ENCODE data around the gene ACOT7.

ACOT7 gene

GRCh38 chr1:6424000-6424565, 30.5 kb upstream of the ACOT7 start:
- no peak for DNase-seq (ENCODE audit: low read depth)

GRCh38 chr1:6423321-6423999, 29.9 kb upstream of the ACOT7 start:
- DNase-seq (ENCODE audit: low read depth): no peak

GRCh38 chr1:6421266-6421665, 27.7 kb upstream of the ACOT7 start:
- DNase-seq (ENCODE audit: low read depth): no peak

- DNase-seq (ENCODE audit: low read depth): no peak
Observed at GRCh38 chr1:6420454-6421042, 27.0 kb upstream of the ACOT7 start.

GRCh38 chr1:6419804-6420453, 26.4 kb upstream of the ACOT7 start, which contains the start of gene HES2:
Gene HES2, minus strand, starts transcription at chr1:6419919. Its CDS starts 99 bp downstream, at chr1:6419820.
- no peak for DNase-seq (ENCODE audit: low read depth)

GRCh38 chr1:6419397-6419803, 25.8 kb upstream of the ACOT7 start:
- no peak for DNase-seq (ENCODE audit: low read depth)

GRCh38 chr1:6418668-6419396, 25.3 kb upstream of the ACOT7 start:
- no peak for DNase-seq (ENCODE audit: low read depth)

- DNase-seq (ENCODE audit: low read depth): no peak
Observed at GRCh38 chr1:6417961-6418667, 24.5 kb upstream of the ACOT7 start.

GRCh38 chr1:6416906-6417305, 23.3 kb upstream of the ACOT7 start:
- no peak for DNase-seq (ENCODE audit: low read depth)

GRCh38 chr1:6416295-6416656, 22.7 kb upstream of the ACOT7 start:
- DNase-seq (ENCODE audit: low read depth): no peak

GRCh38 chr1:6414881-6415626, 21.5 kb upstream of the ACOT7 start:
- no peak for DNase-seq (ENCODE audit: low read depth)

- no peak for DNase-seq (ENCODE audit: low read depth)
Observed at GRCh38 chr1:6414443-6414844, 20.9 kb upstream of the ACOT7 start.

GRCh38 chr1:6412896-6413295, 19.3 kb upstream of the ACOT7 start:
- DNase-seq (ENCODE audit: low read depth): no peak

- no peak for DNase-seq (ENCODE audit: low read depth)
Observed at GRCh38 chr1:6410248-6410893, 16.8 kb upstream of the ACOT7 start.

- no peak for DNase-seq (ENCODE audit: low read depth)
Observed at GRCh38 chr1:6409733-6410132, 16.2 kb upstream of the ACOT7 start.

- DNase-seq (ENCODE audit: low read depth): no peak
Observed at GRCh38 chr1:6409053-6409452, 15.5 kb upstream of the ACOT7 start.

- no peak for DNase-seq (ENCODE audit: low read depth)
Observed at GRCh38 chr1:6408023-6408422, 14.5 kb upstream of the ACOT7 start.

- no peak for DNase-seq (ENCODE audit: low read depth)
Observed at GRCh38 chr1:6401673-6402072, 8.1 kb upstream of the ACOT7 start.

GRCh38 chr1:6399294-6399693, 5.7 kb upstream of the ACOT7 start:
- DNase-seq (ENCODE audit: low read depth): no peak

GRCh38 chr1:6397844-6398441, 4.4 kb upstream of the ACOT7 start:
- no peak for DNase-seq (ENCODE audit: low read depth)

Measured in fibroblast of the conjunctiva (primary cell).